T-helper 1 cell treated with Interleukin-12 subunit alpha and Interleukin-12 subunit beta and Interleukin-4 antibody, amounts not matched to agents 30 ng/mL and 1 ng/mL, for 36 hours (primary cell): ENCODE measurements around the gene HOXB1. TPM values are rescaled to one million over a fixed set of nuclear protein-coding genes. Genes with fewer than 3 reads are reported as not detected.

Source experiments
- intact Hi-C: fragments of 100-400 bp; cut with micrococcal nuclease; formaldehyde crosslinking; loops from one replicate; pipeline ENCODE4 v1.15.1; 2024
- total RNA-seq: library from RNA; stranded (reverse); gene quantifications from 2 replicates; pipeline ENCODE4 v1.2.3, GENCODE V29; 2022

Gene HOXB1
- total RNA-seq, 1 donor from 2014 or later = not detected

- intact Hi-C loops = no loop called here
Observed at GRCh38 chr17:48523010-48523409, 7.8 kb downstream of the HOXB1 start.

GRCh38 chr17:48522031-48522653, 8.7 kb downstream of the HOXB1 start:
- intact Hi-C loops = no loop called here

GRCh38 chr17:48520631-48521079, 10.2 kb downstream of the HOXB1 start:
- intact Hi-C loops = no loop called here

- intact Hi-C loops = no loop called here
Observed at GRCh38 chr17:48519427-48519826, 11.4 kb downstream of the HOXB1 start.

- intact Hi-C loops = no loop called here
Observed at GRCh38 chr17:48517478-48517877, 13.3 kb downstream of the HOXB1 start.

- intact Hi-C loops = no loop called here
Observed at GRCh38 chr17:48515925-48516900, 14.6 kb downstream of the HOXB1 start.

- intact Hi-C loops = no loop called here
Observed at GRCh38 chr17:48514477-48514876, 16.3 kb downstream of the HOXB1 start.

GRCh38 chr17:48513666-48514455, 16.9 kb downstream of the HOXB1 start:
- intact Hi-C loops = no loop called here

- intact Hi-C loops = no loop called here
Observed at GRCh38 chr17:48513097-48513496, 17.7 kb downstream of the HOXB1 start.

GRCh38 chr17:48510761-48511604, 19.8 kb downstream of the HOXB1 start:
- intact Hi-C loops = loop anchor here (1.0 to 2.0 kb wide), 6 partner anchors 19 to 410 kb away; partner anchors contain the start of genes CBX1 and HOXB4

- intact Hi-C loops = loop anchor here (2.0 kb wide), 1 partner anchor 410 kb away; the partner anchor contains the start of gene CBX1
Observed at GRCh38 chr17:48510381-48510760, 20.4 kb downstream of the HOXB1 start.

- intact Hi-C loops = loop anchor here (2.0 kb wide), 1 partner anchor 409 kb away; the partner anchor contains the start of gene CBX1
Observed at GRCh38 chr17:48509708-48510107, 21.1 kb downstream of the HOXB1 start.

GRCh38 chr17:48506246-48506645, 24.6 kb downstream of the HOXB1 start:
- intact Hi-C loops = loop anchor here (1.0 kb wide), 1 partner anchor 35 kb away; no protein-coding TSS in a partner anchor

GRCh38 chr17:48505788-48506187, 25.0 kb downstream of the HOXB1 start:
- intact Hi-C loops = loop anchor here (1.0 kb wide), 1 partner anchor 36 kb away; no protein-coding TSS in a partner anchor

- intact Hi-C loops = no loop called here
Observed at GRCh38 chr17:48504953-48505352, 25.9 kb downstream of the HOXB1 start.

GRCh38 chr17:48503747-48504146, 27.1 kb downstream of the HOXB1 start:
- intact Hi-C loops = no loop called here

GRCh38 chr17:48502901-48503300, 27.9 kb downstream of the HOXB1 start:
- intact Hi-C loops = no loop called here

- intact Hi-C loops = no loop called here
Observed at GRCh38 chr17:48502312-48502711, 28.5 kb downstream of the HOXB1 start.

- intact Hi-C loops = no loop called here
Observed at GRCh38 chr17:48500435-48501426, 30.1 kb downstream of the HOXB1 start.
